ENCODE data around the gene NSMF. TPM values are rescaled to one million over a fixed set of nuclear protein-coding genes. Genes with fewer than 3 reads are reported as not detected.

NSMF gene
- total RNA-seq, 1 experiment from 2014 or later = 73.4 TPM

DNA sequence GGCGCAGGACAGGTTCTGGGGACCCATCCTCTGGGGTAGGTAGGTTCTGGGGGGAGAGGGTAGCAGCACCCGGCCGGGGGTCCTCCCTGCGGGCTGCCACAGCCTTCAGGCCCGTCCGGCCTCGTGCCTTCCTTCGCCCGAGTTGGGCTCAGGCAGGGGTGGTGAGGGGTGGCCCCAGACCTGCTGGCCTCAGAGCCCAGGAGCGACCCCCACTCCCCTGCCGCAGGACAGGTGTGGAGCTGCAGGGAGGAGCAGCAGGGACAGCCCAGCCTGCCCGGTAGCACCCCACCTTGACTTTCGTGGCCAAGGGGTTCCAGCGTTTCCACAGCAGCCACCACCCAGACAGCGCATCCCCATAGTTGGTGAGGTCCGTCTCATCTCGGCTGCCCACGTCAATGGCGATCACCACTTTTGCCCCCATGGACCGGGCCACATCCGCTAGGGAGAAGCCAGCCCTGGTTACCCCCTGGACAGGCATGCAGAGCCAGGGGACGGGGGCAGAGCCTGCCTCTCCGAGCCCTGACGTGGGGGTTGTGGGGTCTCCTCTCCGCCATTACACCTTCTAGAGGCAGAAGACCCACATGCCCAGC is 3.4 kb upstream of the NSMF start:
- intact Hi-C loops (cut with micrococcal nuclease; ENCODE audit: unreplicated experiment) = no loop called here
- 0 out of 2 replicates have a peak, but pooled peaks cover 4% of the 10 kb centered on the region for H3K4me1 ChIP-seq (replicated peaks; ENCODE audit: insufficient read depth)
- H4K20me1 ChIP-seq (ENCODE audit: insufficient read depth) = no peaks in the 10 kb centered on the region
- H3K4me3 ChIP-seq = no peak overlapping the region
- no peaks in the 10 kb centered on the region for H3K9me3 ChIP-seq (ENCODE audit: insufficient read depth, low read depth)
- H3K27ac ChIP-seq = no peak overlapping the region
- no peaks in the 10 kb centered on the region for H3K9me2 ChIP-seq (ENCODE audit: insufficient read depth)
- no peaks in the 10 kb centered on the region for H3F3A ChIP-seq (ENCODE audit: insufficient read depth, low read depth)
- H3K79me2 ChIP-seq (ENCODE audit: low read depth) = 0 out of 2 replicates have a peak, but pooled peaks cover 3% of the 10 kb centered on the region
- no TSS peak for BruUV-seq (replicated peaks)
- no peaks in the 10 kb centered on the region for H3K36me3 ChIP-seq (ENCODE audit: low read depth)
- H2AFZ ChIP-seq = no peak overlapping the region
- CTCF ChIA-PET = no interaction called here
- POLR2A ChIA-PET (ENCODE audit: unreplicated experiment) = no interaction called here
- DNase-seq = no peak
- TF ChIP-seq EZH2 (IDR thresholded peaks at IDR 0.05; ENCODE audit: low read depth) = no peak
- TF ChIP-seq, protein P1, sequence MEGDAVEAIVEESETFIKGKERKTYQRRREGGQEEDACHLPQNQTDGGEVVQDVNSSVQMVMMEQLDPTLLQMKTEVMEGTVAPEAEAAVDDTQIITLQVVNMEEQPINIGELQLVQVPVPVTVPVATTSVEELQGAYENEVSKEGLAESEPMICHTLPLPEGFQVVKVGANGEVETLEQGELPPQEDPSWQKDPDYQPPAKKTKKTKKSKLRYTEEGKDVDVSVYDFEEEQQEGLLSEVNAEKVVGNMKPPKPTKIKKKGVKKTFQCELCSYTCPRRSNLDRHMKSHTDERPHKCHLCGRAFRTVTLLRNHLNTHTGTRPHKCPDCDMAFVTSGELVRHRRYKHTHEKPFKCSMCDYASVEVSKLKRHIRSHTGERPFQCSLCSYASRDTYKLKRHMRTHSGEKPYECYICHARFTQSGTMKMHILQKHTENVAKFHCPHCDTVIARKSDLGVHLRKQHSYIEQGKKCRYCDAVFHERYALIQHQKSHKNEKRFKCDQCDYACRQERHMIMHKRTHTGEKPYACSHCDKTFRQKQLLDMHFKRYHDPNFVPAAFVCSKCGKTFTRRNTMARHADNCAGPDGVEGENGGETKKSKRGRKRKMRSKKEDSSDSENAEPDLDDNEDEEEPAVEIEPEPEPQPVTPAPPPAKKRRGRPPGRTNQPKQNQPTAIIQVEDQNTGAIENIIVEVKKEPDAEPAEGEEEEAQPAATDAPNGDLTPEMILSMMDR (conservative IDR thresholded peaks at IDR 0.05) = no peak
- H3K4me2 ChIP-seq = no peak overlapping the region
- 0 out of 2 replicates have a peak, but pooled peaks cover 6% of the 10 kb centered on the region for H3K27me3 ChIP-seq (ENCODE audit: insufficient read depth, low read depth)

DNA sequence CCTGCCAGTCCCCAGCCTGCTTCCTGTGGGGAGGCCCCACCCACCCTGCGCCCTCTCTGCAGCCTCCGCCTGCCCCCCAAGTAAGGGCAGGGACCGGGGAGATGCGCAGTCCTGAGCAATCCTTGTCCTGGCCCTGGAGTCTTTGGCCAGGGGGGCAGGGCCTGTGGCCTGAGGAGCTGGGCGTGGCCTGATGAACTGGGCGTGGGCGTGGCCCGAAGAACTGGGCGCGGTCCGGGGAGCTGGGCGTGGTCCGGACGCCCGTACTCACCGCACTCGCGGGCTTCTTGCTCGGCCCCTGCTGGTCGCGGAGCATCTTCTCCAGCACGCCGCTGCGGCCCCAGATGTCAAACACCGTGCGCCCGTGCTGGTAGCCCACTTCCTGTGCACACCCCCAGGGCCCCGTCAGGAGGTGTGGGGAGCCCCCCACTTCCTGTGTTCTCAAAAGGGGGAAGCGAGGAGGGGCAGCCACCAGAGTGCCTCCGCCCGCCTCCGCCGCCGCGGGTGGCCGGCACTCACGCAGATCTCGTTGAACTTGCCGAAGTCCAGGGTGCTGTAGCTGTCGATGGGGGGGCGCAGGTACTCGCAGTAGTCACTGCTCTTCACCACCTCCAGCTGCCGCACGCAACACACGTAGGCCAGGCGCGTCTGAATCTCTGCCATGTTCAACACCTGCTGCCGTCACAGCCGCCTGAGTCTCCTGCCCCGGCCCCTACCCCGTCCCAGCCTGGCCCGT is 2.7 kb upstream of the NSMF start:
- no peaks in the 10 kb centered on the region for H3K9me2 ChIP-seq (ENCODE audit: insufficient read depth)
- POLR2A ChIA-PET (ENCODE audit: unreplicated experiment) = no interaction called here

DNA sequence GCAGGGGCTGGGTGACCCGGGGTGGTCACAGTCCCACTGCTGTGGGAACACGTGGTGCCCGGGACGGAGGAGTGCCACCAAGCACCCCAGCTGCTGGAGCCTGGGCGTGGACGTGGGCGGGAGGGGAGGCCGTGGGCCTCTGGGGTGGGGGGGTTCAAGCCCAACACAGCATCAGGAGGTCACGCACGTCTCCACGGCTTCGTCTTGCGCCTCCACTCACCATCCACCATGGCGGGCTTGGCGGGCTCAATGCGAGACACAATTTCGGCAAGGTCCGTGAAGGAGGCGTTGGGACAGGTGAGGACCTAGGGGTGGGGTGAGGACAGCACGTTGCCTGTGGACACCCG is 2.2 kb upstream of the NSMF start:
- BruUV-seq (replicated peaks) = no TSS peak
- H3F3A ChIP-seq (ENCODE audit: insufficient read depth, low read depth) = peaks cover 9% of the 10 kb centered on the region; the same call in 1 of the 2 replicates
- no peak for DNase-seq
- no peak overlapping the region for H3K4me2 ChIP-seq
- H3K9me3 ChIP-seq (ENCODE audit: insufficient read depth, low read depth) = no peaks in the 10 kb centered on the region
- H3K27ac ChIP-seq = no peak overlapping the region
- H3K9me2 ChIP-seq (ENCODE audit: insufficient read depth) = no peaks in the 10 kb centered on the region
- H3K27me3 ChIP-seq (ENCODE audit: insufficient read depth, low read depth) = 0 out of 2 replicates have a peak, but pooled peaks cover 6% of the 10 kb centered on the region
- no peaks in the 10 kb centered on the region for H4K20me1 ChIP-seq (ENCODE audit: insufficient read depth)
- intact Hi-C loops (cut with micrococcal nuclease; ENCODE audit: unreplicated experiment) = no loop called here
- H3K36me3 ChIP-seq (ENCODE audit: low read depth) = no peaks in the 10 kb centered on the region
- TF ChIP-seq, protein P1 (conservative IDR thresholded peaks at IDR 0.05) = no peak
- TF ChIP-seq EZH2 (IDR thresholded peaks at IDR 0.05; ENCODE audit: low read depth) = no peak
- 0 out of 2 replicates have a peak, but pooled peaks cover 4% of the 10 kb centered on the region for H3K4me1 ChIP-seq (replicated peaks; ENCODE audit: insufficient read depth)
- 0 out of 2 replicates have a peak, but pooled peaks cover 3% of the 10 kb centered on the region for H3K79me2 ChIP-seq (ENCODE audit: low read depth)
- H2AFZ ChIP-seq = no peak overlapping the region
- ChIA-PET CTCF (no interaction called here), POLR2A (ENCODE audit: unreplicated experiment) (no interaction called here)
- no peak overlapping the region for H3K4me3 ChIP-seq

More for the DNA sequence above, 2.7 kb upstream of the NSMF start:
- Histone ChIP-seq H3K4me3 (no peak overlapping the region), H2AFZ (no peak overlapping the region), H3K27me3 (ENCODE audit: insufficient read depth, low read depth) (0 out of 2 replicates have a peak, but pooled peaks cover 6% of the 10 kb centered on the region), H3K4me2 (no peak overlapping the region), H3K79me2 (ENCODE audit: low read depth) (0 out of 2 replicates have a peak, but pooled peaks cover 3% of the 10 kb centered on the region), H3F3A (ENCODE audit: insufficient read depth, low read depth) (peaks cover 5% of the 10 kb centered on the region; the same call in 1 of the 2 replicates), H3K4me1 (replicated peaks; ENCODE audit: insufficient read depth) (0 out of 2 replicates have a peak, but pooled peaks cover 4% of the 10 kb centered on the region), H3K36me3 (ENCODE audit: low read depth) (no peaks in the 10 kb centered on the region), H4K20me1 (ENCODE audit: insufficient read depth) (no peaks in the 10 kb centered on the region), H3K9me3 (ENCODE audit: insufficient read depth, low read depth) (no peaks in the 10 kb centered on the region), H3K27ac (no peak overlapping the region)
- TF ChIP-seq EZH2 (IDR thresholded peaks at IDR 0.05; ENCODE audit: low read depth) = no peak
- TF ChIP-seq, protein P1 (conservative IDR thresholded peaks at IDR 0.05) = no peak
- no peak for DNase-seq
- intact Hi-C loops (cut with micrococcal nuclease; ENCODE audit: unreplicated experiment) = no loop called here
- CTCF ChIA-PET = no interaction called here
- BruUV-seq (replicated peaks) = no TSS peak
